GM23338 (cell line): Measurements from ENCODE around the gene NAA30.

Experiments
- CREB1 ChIP-seq: fragments of 250-450 bp; sonication (Bioruptor Pico); IDR thresholded peaks from 2 replicates; pipeline ENCODE4 v1.5.0; 2020; ENCODE audit warnings: low read depth, mild to moderate bottlenecking, moderate library complexity
- CTCF ChIP-seq, 2 experiments: fragments of 200-600 bp in 1 of 2; sonication (generic) in 1 of 2; conservative IDR thresholded peaks; 2 replicates each; pipeline versions ENCODE4 v1.5.1 to v1.6.1; 2016 to 2017; ENCODE audit warnings: antibody characterized with exemption in 2 of 2, low read depth in 2 of 2, mild to moderate bottlenecking in 2 of 2, moderate library complexity in 1 of 2
- ETS1 ChIP-seq: IDR thresholded peaks from 2 replicates; pipeline ENCODE4 v1.6.1; 2016; ENCODE audit warnings: antibody characterized with exemption
- EZH2 ChIP-seq: fragments of 200-600 bp; sonication (generic); IDR thresholded peaks from one replicate; pipeline ENCODE4 v1.8.0; 2017; ENCODE audit warnings: antibody characterized with exemption, mild to moderate bottlenecking, low read depth; ENCODE audit not compliant: unreplicated experiment
- EZH2phosphoT487 ChIP-seq: fragments of 200-600 bp; sonication (generic); IDR thresholded peaks from one replicate; pipeline ENCODE4 v1.8.1; 2018; ENCODE audit warnings: antibody characterized with exemption; ENCODE audit not compliant: unreplicated experiment
- JUNB ChIP-seq: IDR thresholded peaks from one replicate; pipeline ENCODE4 v1.6.1; 2016; ENCODE audit warnings: antibody characterized with exemption; ENCODE audit not compliant: unreplicated experiment
- NANOG ChIP-seq: IDR thresholded peaks from 2 replicates; pipeline ENCODE4 v1.6.1; 2016; ENCODE audit warnings: antibody characterized with exemption, borderline replicate concordance
- POLR2AphosphoS5 ChIP-seq: IDR thresholded peaks from 2 replicates; pipeline ENCODE4 v1.6.1; 2016; ENCODE audit warnings: antibody characterized with exemption, low read depth
- REST ChIP-seq: IDR thresholded peaks from one replicate; pipeline ENCODE4 v1.6.1; 2018; ENCODE audit warnings: antibody characterized with exemption; ENCODE audit not compliant: unreplicated experiment
- STAT1 ChIP-seq: IDR thresholded peaks from one replicate; pipeline ENCODE4 v1.6.1; 2016; ENCODE audit warnings: antibody characterized with exemption; ENCODE audit not compliant: unreplicated experiment
- ZNF114 ChIP-seq: fragments of 250-450 bp; sonication (Bioruptor Pico); IDR thresholded peaks from 2 replicates; pipeline ENCODE4 v1.5.0; 2020; ENCODE audit warnings: mild to moderate bottlenecking, moderate library complexity
- ZNF331 ChIP-seq: fragments of 250-450 bp; sonication (Bioruptor Pico); IDR thresholded peaks from 2 replicates; pipeline ENCODE4 v1.5.0; 2020; ENCODE audit warnings: low read depth, mild to moderate bottlenecking, moderate library complexity
- ZNF462 ChIP-seq: fragments of 250-450 bp; sonication (Bioruptor Pico); IDR thresholded peaks from 2 replicates; pipeline ENCODE4 v1.5.0; 2020; ENCODE audit warnings: mild to moderate bottlenecking, moderate library complexity

- TF ChIP-seq CREB1 (CRISPR knock-in tag) (no peak), EZH2 (no peak), ETS1 (no peak), CTCF (conservative IDR thresholded peaks at IDR 0.05; ENCODE audit: low read depth in 2 of 2) (no peak), POLR2AphosphoS5 (no peak), REST (no peak), EZH2phosphoT487 (no peak), JUNB (no peak), ZNF114 (CRISPR knock-in tag) (no peak), NANOG (no peak), ZNF331 (no peak), ZNF462 (no peak), STAT1 (no peak)
Observed at GRCh38 chr14:57345106-57345505, 45.3 kb upstream of the NAA30 start.
